PC-9 (cell line): ENCODE measurements around the gene LYSMD4.
"Not testable (repeated sequence)": the region's sequence is repeated elsewhere in the genome, so short reads cannot be mapped to it uniquely, and the experiment has no call there.

ENCODE experiments used
- CTCF ChIP-seq: fragments of 200-600 bp; sonication (generic); conservative IDR thresholded peaks from 2 replicates; pipeline ENCODE4 v1.6.1; 2017; ENCODE audit warnings: mixed run types, antibody characterized with exemption, mild to moderate bottlenecking, moderate library complexity
- EZH2 ChIP-seq: fragments of 200-600 bp; sonication (generic); IDR thresholded peaks from 2 replicates; pipeline ENCODE4 v1.8.0; 2017; ENCODE audit warnings: antibody characterized with exemption, low read depth

- not testable (repeated sequence) for TF ChIP-seq CTCF, EZH2
Observed at GRCh38 chr15:99734040-99734291, 729 bp upstream of the LYSMD4 start.
